K562 (cell line): ENCODE results near the gene ADCY9. TPM values are rescaled to one million over a fixed set of nuclear protein-coding genes. Genes with fewer than 3 reads are reported as not detected.

ENCODE experiments used
- CC2D1A ChIP-seq: fragments of 450-650 bp; IDR thresholded peaks from 2 replicates; pipeline ENCODE4 v1.6.1; 2017; ENCODE audit warnings: mild to moderate bottlenecking
- E2F5 ChIP-seq: sonication (generic); formaldehyde crosslinking; IDR thresholded peaks from 2 replicates; pipeline ENCODE4 v1.8.0; 2022; ENCODE audit warnings: mild to moderate bottlenecking, missing genetic modification reagents
- E2F8 ChIP-seq: fragments of 450-650 bp; IDR thresholded peaks from 2 replicates; pipeline ENCODE4 v1.7.1; 2018; ENCODE audit warnings: mild to moderate bottlenecking, low read depth; ENCODE audit not compliant: partially characterized antibody
- FOXJ3 ChIP-seq: sonication (generic); formaldehyde crosslinking; IDR thresholded peaks from 2 replicates; pipeline ENCODE4 v1.4.0; 2020; ENCODE audit warnings: mild to moderate bottlenecking, missing genetic modification reagents
- RUNX1 ChIP-seq: sonication (generic); IDR thresholded peaks from 2 replicates; pipeline ENCODE4 v1.6.1; 2016; ENCODE audit warnings: antibody characterized with exemption, low read depth
- TSC22D4 ChIP-seq: fragments of 450-650 bp; IDR thresholded peaks from 2 replicates; pipeline ENCODE4 v1.6.1; 2016; ENCODE audit warnings: missing genetic modification characterization, missing biosample characterization, control low read depth
- ZNF311 ChIP-seq: fragments of 250-450 bp; sonication (Bioruptor Pico); IDR thresholded peaks from 2 replicates; pipeline ENCODE4 v1.4.0; 2020; ENCODE audit warnings: mild to moderate bottlenecking, moderate library complexity
- polyA plus RNA-seq, 8 experiments: library from polyadenylated mRNA; depleted of rRNA in 4 of 8; stranded (reverse) in 5 of 8; unstranded in 3 of 8; fragments of >200 nt; fragmentation: Nextera tagmentation in 2 of 8; fragmentation: Illumina TruSeq in 1 of 8; extraction: Ambion mirVana in 2 of 8; extraction: Trizol in 1 of 8; gene quantifications; 2 replicates each; pipeline versions ENCODE4 v1.2.1 to v1.2.3, GENCODE V29; 2011 to 2014; ENCODE audit warnings: inconsistent platforms in 1 of 8, missing spikeins in 1 of 8
- total RNA-seq, 7 experiments: library from RNA; depleted of rRNA in 6 of 7; stranded (reverse); fragments of >200 nt in 6 of 7; fragmentation: Illumina TruSeq in 2 of 7; extraction: Trizol in 2 of 7; gene quantifications; 2 replicates each; pipeline versions ENCODE4 v1.2.1 to v1.2.3, GENCODE V29; 2011 to 2021; ENCODE audit warnings: low replicate concordance in 1 of 7

Gene ADCY9
- total and polyA plus RNA-seq, 9 of the 15 experiments (the other 6 are each of a cell fraction or from before 2014, with no cell fraction given): 0.03 to 0.29 (median 0.17) TPM

- TF ChIP-seq E2F8 (no peak), FOXJ3 (no peak), TSC22D4 (no peak), E2F5 (CRISPR knock-in tag) (no peak), CC2D1A (no peak), ZNF311 (CRISPR knock-in tag) (no peak), RUNX1 (no peak)
Observed at GRCh38 chr16:3965781-3966582, 150.3 kb downstream of the ADCY9 start (continued).
